D721Med (cell line): ENCODE results near the gene IP6K3.

ENCODE experiments used
- DNase-seq: peaks from one replicate; pipeline ENCODE4 v3.0.0; 2011; ENCODE audit warnings: low spot score; ENCODE audit not compliant: insufficient read length
- FAIRE-seq: peaks from 2 replicates; lab custom pipeline; 2011; peaks lifted over from hg19 to GRCh38; lab: Jason Lieb, UNC
- CTCF ChIP-seq: IDR thresholded peaks from 2 replicates; pipeline ENCODE4 v1.5.1; 2012; ENCODE audit warnings: mild to moderate bottlenecking, control low read depth; ENCODE audit not compliant: insufficient read depth; ENCODE audit errors: missing control alignments

Gene IP6K3

GRCh38 chr6:33777398-33778388 lies 31.0 kb upstream of the IP6K3 start:
- FAIRE-seq (no peak), DNase-seq (no peak)
- TF ChIP-seq CTCF, result no peak

- FAIRE-seq (no peak), DNase-seq (no peak)
- no peak for TF ChIP-seq CTCF
Measured at GRCh38 chr6:33776764-33777163, 30.1 kb upstream of the IP6K3 start.

DNA sequence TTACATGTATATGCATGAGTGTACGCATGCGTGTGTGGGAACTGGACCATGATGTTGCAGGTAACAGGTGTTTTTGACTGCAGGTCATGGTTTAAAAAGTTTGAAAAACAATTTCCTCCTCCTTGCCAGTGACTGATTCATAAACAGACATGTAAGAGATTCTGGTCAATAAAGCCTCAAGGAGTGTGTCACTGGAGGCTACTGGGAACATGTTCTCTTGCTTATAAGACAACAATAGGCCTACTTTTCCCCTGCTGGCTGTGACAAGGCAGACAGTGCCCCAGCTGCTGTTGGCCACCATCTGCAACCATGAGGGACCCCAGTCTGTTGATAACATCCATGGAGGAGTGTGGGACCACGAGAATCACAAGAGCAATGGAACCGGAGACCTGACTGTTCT lies 29.5 kb upstream of the IP6K3 start:
- no peak for TF ChIP-seq CTCF
- FAIRE-seq, result no peak
- no peak for DNase-seq

GRCh38 chr6:33774774-33775173 lies 28.1 kb upstream of the IP6K3 start:
- FAIRE-seq, result no peak
- DNase-seq, result no peak
- TF ChIP-seq CTCF, result no peak

GRCh38 chr6:33772902-33773472 lies 26.3 kb upstream of the IP6K3 start:
- DNase-seq (no peak), FAIRE-seq (no peak)
- no peak for TF ChIP-seq CTCF

- no peak for TF ChIP-seq CTCF
- DNase-seq, result no peak
- FAIRE-seq, result no peak
Measured at GRCh38 chr6:33772082-33772830, 25.6 kb upstream of the IP6K3 start.
